Measurements from ENCODE around the gene RGS14.
"Not testable (repeated sequence)": the region's sequence is repeated elsewhere in the genome, so short reads cannot be mapped to it uniquely, and the experiment has no call there.

Gene RGS14

DNA sequence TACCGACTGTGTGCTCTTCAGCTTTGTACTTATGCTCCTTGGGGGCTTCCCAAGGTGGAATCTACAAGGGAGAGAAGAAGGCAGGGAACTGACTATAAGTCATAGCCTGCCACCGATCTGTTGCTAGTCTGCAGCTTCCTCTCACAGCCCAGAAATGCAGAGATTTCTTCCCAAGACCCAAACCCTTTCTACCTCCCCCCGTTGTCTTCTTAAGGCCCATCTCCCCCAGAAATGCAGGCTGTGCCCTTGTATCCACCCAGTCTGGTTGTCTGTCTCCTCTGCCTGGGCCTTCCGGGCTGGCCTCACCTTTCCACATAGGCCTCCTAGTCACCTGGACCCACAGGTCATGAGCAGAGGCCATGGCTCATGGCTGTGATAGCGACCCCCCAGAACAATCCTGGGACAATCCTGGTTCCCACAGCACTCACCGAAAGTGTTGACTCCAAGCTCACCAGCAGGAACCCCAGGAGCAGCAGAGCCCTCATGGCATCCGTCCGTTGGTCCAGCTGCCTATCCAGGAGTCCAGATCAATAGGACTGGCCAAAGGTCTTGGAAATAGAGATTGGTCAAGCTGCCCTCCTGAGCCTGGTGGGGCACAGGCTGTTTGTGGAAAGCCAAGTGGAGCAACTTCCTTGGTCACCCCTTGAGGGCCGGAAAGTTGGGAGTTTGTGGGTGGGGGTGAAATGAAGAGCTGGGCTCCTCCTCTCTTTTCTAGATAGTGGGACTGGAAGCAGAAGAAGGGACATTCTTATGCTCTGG, 51.5 kb downstream of the RGS14 start, which contains the start of gene F12:
TSS of gene F12 (minus strand) at position 522 of the 759 bp plus-strand sequence. CDS start at position 485, 37 bp downstream.
- DNase-seq = no peak

DNA sequence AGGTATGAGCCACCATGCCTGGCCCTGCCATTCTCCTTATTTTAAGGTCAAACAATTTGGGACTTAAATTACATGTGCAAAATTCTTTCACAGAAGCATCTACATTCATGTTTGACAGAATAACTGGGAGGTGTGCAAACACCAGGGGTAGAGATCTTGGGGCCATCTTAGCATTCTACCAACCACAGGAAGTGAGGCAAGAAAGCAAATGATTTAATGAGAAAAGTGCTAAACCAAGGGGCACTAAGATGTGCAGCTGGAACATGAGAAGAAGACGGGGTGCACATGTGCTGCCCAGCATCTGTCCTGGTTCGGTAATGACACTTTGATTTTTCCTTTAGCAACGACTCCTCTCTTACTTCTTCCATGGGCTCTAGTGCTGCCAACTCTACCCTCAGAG, 52.9 kb downstream of the RGS14 start:
- DNase-seq = no peak

DNA sequence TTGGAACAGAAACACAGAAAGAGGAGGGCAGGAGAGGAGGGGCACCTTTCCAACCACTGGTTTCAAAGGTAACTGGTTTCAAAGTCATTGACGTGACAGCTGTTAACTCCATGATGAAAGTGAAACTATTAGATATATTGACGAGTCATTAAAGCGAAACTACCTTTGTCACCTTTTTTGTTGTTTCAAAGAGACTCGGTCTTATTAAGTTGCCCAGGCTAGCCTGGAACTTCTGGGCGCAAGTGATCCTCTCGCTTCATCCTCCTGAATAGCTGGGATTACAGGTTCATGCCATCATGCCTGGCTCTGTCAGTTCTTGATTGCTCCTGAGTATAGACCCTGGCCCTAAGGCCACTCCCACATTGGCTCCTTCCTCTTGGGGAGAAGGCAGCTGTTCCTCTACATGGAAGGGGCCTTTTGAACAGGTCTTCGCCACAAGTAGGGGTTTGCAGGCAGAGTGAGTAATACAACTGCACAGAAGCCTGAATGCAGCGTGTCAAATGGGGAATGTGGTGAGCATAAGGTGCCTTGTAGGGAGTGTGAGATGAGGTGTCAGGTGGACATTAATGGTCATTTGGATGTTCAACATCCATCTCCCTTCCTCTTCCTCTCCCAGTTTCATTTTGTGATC, 55.0 kb downstream of the RGS14 start:
- peak; percentile 37 for DNase-seq

DNA sequence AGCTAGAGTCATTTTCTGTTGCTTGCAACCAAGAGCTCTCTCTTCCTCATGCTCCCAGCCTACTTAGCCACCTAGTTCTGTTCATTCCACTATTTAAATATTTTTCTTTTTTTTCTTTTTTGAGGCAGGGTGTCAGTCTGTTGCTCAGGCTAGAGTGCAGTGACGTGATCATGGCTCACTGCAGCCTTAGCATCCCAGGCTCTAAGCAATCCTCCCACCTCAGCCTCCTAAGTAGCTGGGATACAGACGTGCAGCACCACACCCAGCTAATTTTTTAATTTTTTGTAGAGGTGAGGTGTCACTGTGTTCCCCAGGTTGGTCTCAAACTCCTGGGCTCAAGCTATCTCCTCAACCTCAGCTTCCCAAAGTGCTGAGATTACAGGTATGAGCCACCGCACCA, 56.8 kb downstream of the RGS14 start:
- DNase-seq = no peak

DNA sequence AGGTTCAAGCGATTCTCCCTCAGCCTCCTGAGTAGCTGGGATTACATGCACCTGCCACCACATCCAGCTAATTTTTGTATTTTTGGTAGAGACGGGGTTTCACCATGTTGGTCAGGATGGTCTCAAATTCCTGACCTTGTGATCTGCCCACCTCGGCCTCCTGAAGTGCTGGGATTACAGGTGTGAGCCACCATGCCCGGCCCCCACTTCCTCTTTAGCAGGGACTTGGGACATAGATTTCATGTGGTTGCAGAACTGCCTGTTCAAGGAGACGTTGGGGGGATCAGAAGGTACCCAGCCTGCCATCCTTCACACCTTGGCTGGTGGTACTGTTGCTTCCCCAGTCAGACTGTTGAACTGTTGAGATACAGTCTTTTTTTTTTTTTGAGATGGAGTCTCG, 59.4 kb downstream of the RGS14 start:
- DNase-seq = not testable (repeated sequence)

DNA sequence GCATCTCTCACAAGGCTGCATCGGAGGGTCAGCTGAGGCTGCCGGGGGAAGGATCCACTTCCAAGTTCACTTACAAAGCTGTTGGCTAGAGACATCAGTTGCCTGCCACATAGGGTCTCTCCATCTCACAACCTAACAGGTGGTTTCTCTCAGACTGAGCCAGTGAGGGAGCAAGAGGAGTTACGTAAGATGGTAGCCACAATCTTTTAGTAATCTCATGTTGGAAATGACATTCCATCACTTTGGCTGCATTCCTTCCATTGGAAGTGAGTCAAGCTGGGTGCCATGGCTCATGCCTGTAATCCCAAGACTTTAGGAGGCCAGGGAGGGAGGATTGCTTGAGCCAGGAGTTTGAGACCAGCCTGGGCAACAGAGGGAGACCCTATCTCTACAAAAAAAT, 61.3 kb downstream of the RGS14 start:
- DNase-seq = no peak

DNA sequence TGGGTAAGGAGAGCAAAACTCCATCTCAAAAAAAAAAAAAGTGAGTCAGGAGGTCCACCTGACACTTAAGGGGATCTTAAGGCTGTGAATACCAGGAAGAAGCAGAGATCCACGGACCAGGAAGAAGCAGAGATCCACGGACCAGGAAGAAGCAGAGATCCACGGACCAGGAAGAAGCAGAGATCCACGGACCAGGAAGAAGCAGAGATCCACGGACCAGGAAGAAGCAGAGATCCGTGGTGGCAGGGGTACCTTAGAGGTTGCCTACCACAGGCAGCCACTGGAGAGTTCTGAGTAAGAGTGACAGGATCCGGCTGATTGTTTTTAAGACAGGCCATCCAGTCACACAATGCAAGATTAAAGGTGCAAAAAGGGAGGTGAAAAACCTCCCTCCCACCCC, 62.7 kb downstream of the RGS14 start:
- not testable (repeated sequence) for DNase-seq

DNA sequence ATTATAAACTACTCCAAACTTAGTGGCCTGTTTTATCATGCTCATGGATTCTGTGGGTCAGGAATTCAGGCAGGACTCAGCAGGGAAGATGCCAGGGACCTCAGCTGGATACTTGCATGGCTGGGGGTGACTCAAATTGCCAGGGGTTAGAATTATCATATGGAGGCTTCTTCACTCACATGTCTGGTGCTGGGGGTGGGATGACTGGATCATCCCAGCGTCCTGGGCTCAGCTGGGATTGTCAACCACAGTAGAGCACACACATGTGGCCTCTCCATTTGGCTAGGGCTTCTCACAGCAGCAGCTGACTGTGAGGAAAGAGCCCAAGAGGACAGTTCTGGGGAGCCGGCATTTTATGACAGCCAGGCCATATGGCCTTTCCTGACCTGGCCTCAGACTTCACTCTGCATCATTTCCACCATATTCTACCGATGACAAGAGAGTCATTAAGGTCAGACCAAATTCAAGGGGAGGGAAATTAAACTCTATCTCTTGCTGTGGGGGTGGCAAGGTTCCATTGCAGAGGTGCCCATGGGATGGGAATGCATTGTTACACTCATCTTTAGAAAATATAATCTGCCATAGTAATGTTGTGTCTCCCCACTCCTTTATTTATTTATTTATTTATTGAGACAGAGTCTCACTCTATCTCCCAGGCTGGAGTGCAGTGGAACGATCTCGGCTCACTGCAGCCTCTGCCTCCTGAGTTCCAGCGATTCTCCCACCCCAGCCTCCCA, 63.5 kb downstream of the RGS14 start:
- no peak for DNase-seq
